Esophagus (tissue), 2 donors: ENCODE data around the gene PDS5B. TPM values are rescaled to one million over a fixed set of nuclear protein-coding genes. Genes with fewer than 3 reads are reported as not detected.

Experiments
- H3K27ac ChIP-seq, 2 donors: one replicate each; pipeline ENCODE4 v1.5.1; 2013; ENCODE audit warnings: low read depth in 2 of 2, mild to moderate bottlenecking in 2 of 2, inconsistent platforms in 1 of 2, low read length in 1 of 2, moderate library complexity in 1 of 2
- H3K27me3 ChIP-seq, 2 donors: one replicate each; pipeline ENCODE4 v1.6.1; 2013; ENCODE audit warnings: low read length in 2 of 2, control low read depth in 1 of 2, mild to moderate bottlenecking in 1 of 2; ENCODE audit not compliant: insufficient read depth in 2 of 2, control insufficient read depth in 1 of 2
- H3K36me3 ChIP-seq, 2 donors: one replicate each; pipeline ENCODE4 v1.6.1; 2013; ENCODE audit warnings: low read length in 1 of 2; ENCODE audit not compliant: control insufficient read depth in 2 of 2, insufficient read depth in 2 of 2
- H3K4me1 ChIP-seq, 2 donors: one replicate each; pipeline ENCODE4 v1.6.1; 2013; ENCODE audit warnings: low read length in 1 of 2; ENCODE audit not compliant: control insufficient read depth in 2 of 2, insufficient read depth in 2 of 2
- H3K4me3 ChIP-seq, 2 donors: one replicate each; pipeline ENCODE4 v1.5.1; 2013; ENCODE audit warnings: low read length in 2 of 2, mild to moderate bottlenecking in 2 of 2, low read depth in 1 of 2, moderate library complexity in 1 of 2
- H3K9me3 ChIP-seq, 2 donors: one replicate each; pipeline ENCODE4 v1.6.1; 2013; ENCODE audit warnings: mild to moderate bottlenecking in 2 of 2, low read depth in 1 of 2, low read length in 1 of 2, moderate library complexity in 1 of 2; ENCODE audit not compliant: control insufficient read depth in 2 of 2, insufficient read depth in 1 of 2
- WGBS, 2 donors: extraction: QIAGEN DNeasy Blood & Tissue Kit; methylation state at CpG; one replicate each; pipeline ENCODE4 v1.1.7; 2013; 5-methylcytosine and 5-hydroxymethylcytosine counted together
- polyA plus RNA-seq, 2 donors: library from polyadenylated mRNA; stranded (reverse); fragments of 200-250 nt; gene quantifications; one replicate each; pipeline ENCODE4 v1.2.3, GENCODE V29; 2013
- donor health status: healthy with polysubstance abuse.
- donor health status: Bipolar disorder and iron deficiency.

Gene PDS5B
- polyA plus RNA-seq, 2 donors = 2.5 to 3.8 TPM

GRCh38 chr13:32733690-32734089, 147.4 kb downstream of the PDS5B start:
- no peaks in the 10 kb centered on the region for H3K27me3 ChIP-seq
- no peak overlapping the region for H3K4me3 ChIP-seq
- no peak overlapping the region for H3K27ac ChIP-seq
- H3K4me1 ChIP-seq = no peaks in the 10 kb centered on the region
- H3K9me3 ChIP-seq = no peaks in the 10 kb centered on the region
- WGBS, 2 donors = 46 to 72% methylated on average over 5 of the region's 5 CpGs
- peaks cover 0 to 3% of the 10 kb centered on the region in 2 donors for H3K36me3 ChIP-seq

- WGBS, 2 donors = 96 to 100% methylated on average over 1 of the region's 1 CpG
- Histone ChIP-seq H3K4me3 (no peak overlapping the region), H3K36me3 (peaks cover 0 to 3% of the 10 kb centered on the region in 2 donors), H3K27me3 (no peaks in the 10 kb centered on the region), H3K4me1 (no peaks in the 10 kb centered on the region), H3K27ac (no peak overlapping the region), H3K9me3 (no peaks in the 10 kb centered on the region)
These were observed 148.3 kb downstream of the PDS5B start for GRCh38 chr13:32734511-32734910.

GRCh38 chr13:32735859-32736258, 149.6 kb downstream of the PDS5B start:
- no peaks in the 10 kb centered on the region for H3K27me3 ChIP-seq
- H3K4me1 ChIP-seq = no peaks in the 10 kb centered on the region
- H3K4me3 ChIP-seq = no peak overlapping the region
- peaks cover 0 to 3% of the 10 kb centered on the region in 2 donors for H3K36me3 ChIP-seq
- no peaks in the 10 kb centered on the region for H3K9me3 ChIP-seq
- no peak overlapping the region for H3K27ac ChIP-seq

GRCh38 chr13:32736648-32737047, 150.4 kb downstream of the PDS5B start:
- no peaks in the 10 kb centered on the region for H3K9me3 ChIP-seq
- H3K36me3 ChIP-seq = peaks cover 0 to 3% of the 10 kb centered on the region in 2 donors
- 19 to 21% methylated on average over 4 of the region's 4 CpGs for WGBS, 2 donors
- H3K4me1 ChIP-seq = no peaks in the 10 kb centered on the region
- no peak overlapping the region for H3K27ac ChIP-seq
- no peaks in the 10 kb centered on the region for H3K27me3 ChIP-seq
- H3K4me3 ChIP-seq = no peak overlapping the region

- peak overlapping the region in 1 of 2 donors; percentile 37 for H3K4me3 ChIP-seq
- peak overlapping the region in 1 of 2 donors; percentile 77 for H3K27ac ChIP-seq
- peaks cover 0 to 3% of the 10 kb centered on the region in 2 donors for H3K36me3 ChIP-seq
- H3K4me1 ChIP-seq = no peaks in the 10 kb centered on the region
- H3K27me3 ChIP-seq = no peaks in the 10 kb centered on the region
- H3K9me3 ChIP-seq = no peaks in the 10 kb centered on the region
- WGBS, 2 donors = 6 to 7% methylated on average over 2 of the region's 2 CpGs
These were observed 150.9 kb downstream of the PDS5B start for GRCh38 chr13:32737111-32737571.

GRCh38 chr13:32737679-32738078, 151.4 kb downstream of the PDS5B start:
- peak overlapping the region in 1 of 2 donors; percentile 77 for H3K27ac ChIP-seq
- 64 to 72% methylated on average over 1 of the region's 1 CpG for WGBS, 2 donors

GRCh38 chr13:32745509-32745908, 159.3 kb downstream of the PDS5B start:
- H3K27ac ChIP-seq = no peak overlapping the region
- H3K4me3 ChIP-seq = no peak overlapping the region
- 92 to 100% methylated on average over 1 of the region's 1 CpG for WGBS, 2 donors
- no peaks in the 10 kb centered on the region for H3K4me1 ChIP-seq
- no peaks in the 10 kb centered on the region for H3K27me3 ChIP-seq
- no peaks in the 10 kb centered on the region for H3K36me3 ChIP-seq
- no peaks in the 10 kb centered on the region for H3K9me3 ChIP-seq

More at GRCh38 chr13:32737679-32738078, 151.4 kb downstream of the PDS5B start:
- Histone ChIP-seq H3K9me3 (no peaks in the 10 kb centered on the region), H3K36me3 (peaks cover 0 to 3% of the 10 kb centered on the region in 2 donors), H3K4me3 (peak overlapping the region in 1 of 2 donors; percentile 37), H3K4me1 (no peaks in the 10 kb centered on the region), H3K27me3 (no peaks in the 10 kb centered on the region)

GRCh38 chr13:32746474-32746873, 160.2 kb downstream of the PDS5B start:
- no peaks in the 10 kb centered on the region for H3K9me3 ChIP-seq
- H3K27me3 ChIP-seq = no peaks in the 10 kb centered on the region
- no peaks in the 10 kb centered on the region for H3K36me3 ChIP-seq
- no peak overlapping the region for H3K4me3 ChIP-seq
- H3K27ac ChIP-seq = no peak overlapping the region
- 83 to 85% methylated on average over 3 of the region's 3 CpGs for WGBS, 2 donors
- no peaks in the 10 kb centered on the region for H3K4me1 ChIP-seq

GRCh38 chr13:32748305-32748704, 162.1 kb downstream of the PDS5B start:
- WGBS, 2 donors = 95 to 96% methylated on average over 2 of the region's 2 CpGs
- no peak overlapping the region for H3K4me3 ChIP-seq
- H3K4me1 ChIP-seq = no peaks in the 10 kb centered on the region
- H3K36me3 ChIP-seq = peaks cover 0 to 1% of the 10 kb centered on the region in 2 donors
- no peaks in the 10 kb centered on the region for H3K27me3 ChIP-seq
- no peaks in the 10 kb centered on the region for H3K9me3 ChIP-seq
- no peak overlapping the region for H3K27ac ChIP-seq

GRCh38 chr13:32751340-32751739, 165.1 kb downstream of the PDS5B start:
- Histone ChIP-seq H3K27ac (no peak overlapping the region), H3K9me3 (no peaks in the 10 kb centered on the region), H3K27me3 (no peaks in the 10 kb centered on the region), H3K4me1 (no peaks in the 10 kb centered on the region), H3K4me3 (no peak overlapping the region), H3K36me3 (peaks cover 0 to 2% of the 10 kb centered on the region in 2 donors)
- 92 to 95% methylated on average over 4 of the region's 4 CpGs for WGBS, 2 donors
